GM23338 (cell line): ENCODE measurements around the gene TBRG4. TPM values are rescaled to one million over a fixed set of nuclear protein-coding genes. Genes with fewer than 3 reads are reported as not detected.

Experiments
- ATAC-seq: fragments of 200-7000 bp; cut with Tn5 transposase; 3 replicates; pipeline ENCODE4 v1.9.1; 2020
- DNase-seq: peaks from one replicate; pipeline ENCODE4 v3.0.0-alpha.2; 2015; ENCODE audit warnings: low spot score
- H2AFZ ChIP-seq: fragments of 200-600 bp; sonication (generic); 2 replicates; pipeline ENCODE4 v1.8.0; 2016; ENCODE audit warnings: antibody characterized with exemption, mild to moderate bottlenecking, moderate library complexity
- H3F3A ChIP-seq: fragments of 200-600 bp; sonication (generic); replicated peaks from 2 replicates; pipeline ENCODE4 v1.8.0; 2017; ENCODE audit warnings: antibody characterized with exemption, mixed run types, low read depth
- H3K27ac ChIP-seq: fragments of 200-600 bp; sonication (generic); 2 replicates; pipeline ENCODE4 v1.6.1; 2016; ENCODE audit warnings: low read depth
- H3K27me3 ChIP-seq: fragments of 200-600 bp; sonication (generic); 2 replicates; pipeline ENCODE4 v1.8.0; 2016; ENCODE audit warnings: mild to moderate bottlenecking, mixed run types, moderate library complexity; ENCODE audit not compliant: insufficient read depth
- H3K36me3 ChIP-seq: fragments of 200-600 bp; sonication (generic); 2 replicates; pipeline ENCODE4 v1.8.0; 2016; ENCODE audit warnings: mild to moderate bottlenecking; ENCODE audit not compliant: insufficient read depth
- H3K4me1 ChIP-seq: fragments of 200-600 bp; sonication (generic); 2 replicates; pipeline ENCODE4 v1.8.0; 2016; ENCODE audit warnings: mild to moderate bottlenecking, moderate library complexity; ENCODE audit not compliant: insufficient read depth
- H3K4me2 ChIP-seq: fragments of 200-600 bp; sonication (generic); 2 replicates; pipeline ENCODE4 v1.7.1; 2017; ENCODE audit warnings: mixed run types
- H3K4me3 ChIP-seq: fragments of 200-600 bp; sonication (generic); 2 replicates; pipeline ENCODE4 v1.6.1; 2016; ENCODE audit warnings: mixed run types
- H3K79me2 ChIP-seq: fragments of 200-600 bp; sonication (generic); replicated peaks from 2 replicates; pipeline ENCODE4 v1.8.0; 2017; ENCODE audit warnings: mild to moderate bottlenecking; ENCODE audit not compliant: insufficient read depth
- H3K9me2 ChIP-seq: fragments of 200-600 bp; sonication (generic); 2 replicates; pipeline ENCODE4 v1.8.0; 2017; ENCODE audit not compliant: insufficient read depth
- H4K20me1 ChIP-seq: fragments of 200-600 bp; sonication (generic); replicated peaks from 2 replicates; pipeline ENCODE4 v1.8.0; 2017; ENCODE audit warnings: mild to moderate bottlenecking; ENCODE audit not compliant: insufficient read depth
- H3K27ac Mint-ChIP-seq: 2 replicates; pipeline ENCODE4 v1.8.0; 2020; ENCODE audit warnings: inconsistent platforms, mild to moderate bottlenecking, moderate library complexity, mixed read lengths
- H3K27me3 Mint-ChIP-seq: 3 replicates; pipeline ENCODE4 v1.8.0; 2022; ENCODE audit warnings: low read depth, mild to moderate bottlenecking, moderate library complexity, mixed read lengths, inconsistent platforms; ENCODE audit not compliant: insufficient read depth, poor library complexity
- H3K36me3 Mint-ChIP-seq: 3 replicates; pipeline ENCODE4 v1.8.0; 2021; ENCODE audit warnings: low read depth, mild to moderate bottlenecking, inconsistent platforms, moderate library complexity, mixed read lengths
- H3K4me1 Mint-ChIP-seq: 3 replicates; pipeline ENCODE4 v1.8.0; 2020; ENCODE audit warnings: mild to moderate bottlenecking, inconsistent platforms, mixed read lengths
- H3K4me3 Mint-ChIP-seq: 3 replicates; pipeline ENCODE4 v1.8.0; 2021; ENCODE audit warnings: moderate library complexity, mild to moderate bottlenecking, inconsistent platforms, mixed read lengths
- H3K9me3 Mint-ChIP-seq: 3 replicates; pipeline ENCODE4 v1.8.0; 2020; ENCODE audit warnings: moderate library complexity, mild to moderate bottlenecking, inconsistent platforms, mixed read lengths
- CREB1 ChIP-seq: fragments of 250-450 bp; sonication (Bioruptor Pico); IDR thresholded peaks from 2 replicates; pipeline ENCODE4 v1.5.0; 2020; ENCODE audit warnings: low read depth, mild to moderate bottlenecking, moderate library complexity
- EZH2 ChIP-seq: fragments of 200-600 bp; sonication (generic); IDR thresholded peaks from one replicate; pipeline ENCODE4 v1.8.0; 2017; ENCODE audit warnings: antibody characterized with exemption, mild to moderate bottlenecking, low read depth; ENCODE audit not compliant: unreplicated experiment
- EZH2phosphoT487 ChIP-seq: fragments of 200-600 bp; sonication (generic); IDR thresholded peaks from one replicate; pipeline ENCODE4 v1.8.1; 2018; ENCODE audit warnings: antibody characterized with exemption; ENCODE audit not compliant: unreplicated experiment
- JUNB ChIP-seq: IDR thresholded peaks from one replicate; pipeline ENCODE4 v1.6.1; 2016; ENCODE audit warnings: antibody characterized with exemption; ENCODE audit not compliant: unreplicated experiment
- NANOG ChIP-seq: IDR thresholded peaks from 2 replicates; pipeline ENCODE4 v1.6.1; 2016; ENCODE audit warnings: antibody characterized with exemption, borderline replicate concordance
- POLR2AphosphoS5 ChIP-seq: IDR thresholded peaks from 2 replicates; pipeline ENCODE4 v1.6.1; 2016; ENCODE audit warnings: antibody characterized with exemption, low read depth
- STAT1 ChIP-seq: IDR thresholded peaks from one replicate; pipeline ENCODE4 v1.6.1; 2016; ENCODE audit warnings: antibody characterized with exemption; ENCODE audit not compliant: unreplicated experiment
- ZNF114 ChIP-seq: fragments of 250-450 bp; sonication (Bioruptor Pico); IDR thresholded peaks from 2 replicates; pipeline ENCODE4 v1.5.0; 2020; ENCODE audit warnings: mild to moderate bottlenecking, moderate library complexity
- polyA plus RNA-seq: library from polyadenylated mRNA; unstranded; fragments of >200 nt; fragmentation: Nextera tagmentation; extraction: Ambion mirVana; gene quantifications from 2 replicates; pipeline ENCODE4 v1.2.1, GENCODE V29; 2016
- total RNA-seq: library from RNA; depleted of rRNA; stranded (reverse); fragments of >200 nt; shearing (Covaris generic); gene quantifications from 2 replicates; pipeline ENCODE4 v1.2.3, GENCODE V29; 2014
- TF ChIP-seq, protein P1 (sequence below), 2 experiments: fragments of 200-600 bp in 1 of 2; sonication (generic) in 1 of 2; conservative IDR thresholded peaks; 2 replicates each; pipeline versions ENCODE4 v1.5.1 to v1.6.1; 2016 to 2017; ENCODE audit warnings: antibody characterized with exemption in 2 of 2, low read depth in 2 of 2, mild to moderate bottlenecking in 2 of 2, moderate library complexity in 1 of 2
- TF ChIP-seq, protein P2 (sequence below): IDR thresholded peaks from 2 replicates; pipeline ENCODE4 v1.6.1; 2016; ENCODE audit warnings: antibody characterized with exemption
- TF ChIP-seq, protein P3 (sequence below): IDR thresholded peaks from one replicate; pipeline ENCODE4 v1.6.1; 2018; ENCODE audit warnings: antibody characterized with exemption; ENCODE audit not compliant: unreplicated experiment

Gene TBRG4
- total and polyA plus RNA-seq, 2 experiments from 2014 or later, result 72.5 to 162 TPM

DNA sequence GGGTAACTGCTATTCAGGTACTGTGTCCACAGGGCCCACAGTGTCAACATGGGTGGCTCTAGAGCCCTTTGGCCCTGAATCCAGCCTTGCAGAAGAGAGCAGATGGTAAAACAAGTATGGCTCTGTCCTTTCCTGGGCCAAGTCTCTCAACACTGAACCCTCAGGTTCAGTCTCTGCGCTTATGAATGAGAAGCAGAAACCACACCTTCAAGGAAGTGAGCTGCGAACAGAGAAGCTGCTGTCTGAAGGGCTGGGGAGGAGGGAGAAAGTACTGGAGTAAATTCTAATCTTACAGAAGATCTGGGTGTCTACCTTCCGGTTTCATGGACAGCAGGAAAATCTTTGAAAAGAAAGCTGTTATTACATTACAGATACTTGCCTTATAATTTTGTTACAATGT is 4.1 kb downstream of the TBRG4 start (continued):
- TF ChIP-seq, protein P1, sequence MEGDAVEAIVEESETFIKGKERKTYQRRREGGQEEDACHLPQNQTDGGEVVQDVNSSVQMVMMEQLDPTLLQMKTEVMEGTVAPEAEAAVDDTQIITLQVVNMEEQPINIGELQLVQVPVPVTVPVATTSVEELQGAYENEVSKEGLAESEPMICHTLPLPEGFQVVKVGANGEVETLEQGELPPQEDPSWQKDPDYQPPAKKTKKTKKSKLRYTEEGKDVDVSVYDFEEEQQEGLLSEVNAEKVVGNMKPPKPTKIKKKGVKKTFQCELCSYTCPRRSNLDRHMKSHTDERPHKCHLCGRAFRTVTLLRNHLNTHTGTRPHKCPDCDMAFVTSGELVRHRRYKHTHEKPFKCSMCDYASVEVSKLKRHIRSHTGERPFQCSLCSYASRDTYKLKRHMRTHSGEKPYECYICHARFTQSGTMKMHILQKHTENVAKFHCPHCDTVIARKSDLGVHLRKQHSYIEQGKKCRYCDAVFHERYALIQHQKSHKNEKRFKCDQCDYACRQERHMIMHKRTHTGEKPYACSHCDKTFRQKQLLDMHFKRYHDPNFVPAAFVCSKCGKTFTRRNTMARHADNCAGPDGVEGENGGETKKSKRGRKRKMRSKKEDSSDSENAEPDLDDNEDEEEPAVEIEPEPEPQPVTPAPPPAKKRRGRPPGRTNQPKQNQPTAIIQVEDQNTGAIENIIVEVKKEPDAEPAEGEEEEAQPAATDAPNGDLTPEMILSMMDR (conservative IDR thresholded peaks at IDR 0.05; ENCODE audit: low read depth in 2 of 2), result no peak
- TF ChIP-seq STAT1 (no peak), POLR2AphosphoS5 (no peak)

DNA sequence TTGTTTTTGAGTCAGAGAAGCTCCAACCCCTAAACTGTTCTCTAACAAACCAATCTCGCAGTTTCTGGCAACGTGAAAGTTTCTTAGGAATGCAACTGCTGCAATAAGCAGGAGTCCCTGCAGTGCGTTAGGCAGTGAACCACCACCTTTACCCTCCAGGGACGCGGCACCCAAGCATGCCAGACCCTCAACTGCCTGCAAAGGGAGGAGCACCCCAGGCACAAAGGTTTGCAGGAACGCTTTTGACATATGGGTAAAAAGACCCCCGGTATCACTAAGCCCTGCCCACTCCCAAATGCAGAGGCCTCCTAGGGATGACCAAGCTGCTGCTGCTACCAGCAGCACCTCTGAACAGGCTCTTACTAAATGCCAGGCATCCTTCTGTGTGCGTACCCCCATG is 4.7 kb downstream of the TBRG4 start:
- Histone ChIP-seq H4K20me1 (peaks cover 51% of the 10 kb centered on the region), H3K27me3 (no peaks in the 10 kb centered on the region)
- TF ChIP-seq ZNF114 (CRISPR knock-in tag), result no peak
- no peak for TF ChIP-seq CREB1 (CRISPR knock-in tag)
- TF ChIP-seq NANOG, result no peak
- no peak for TF ChIP-seq EZH2phosphoT487
- no peak for TF ChIP-seq EZH2
- TF ChIP-seq, protein P2, sequence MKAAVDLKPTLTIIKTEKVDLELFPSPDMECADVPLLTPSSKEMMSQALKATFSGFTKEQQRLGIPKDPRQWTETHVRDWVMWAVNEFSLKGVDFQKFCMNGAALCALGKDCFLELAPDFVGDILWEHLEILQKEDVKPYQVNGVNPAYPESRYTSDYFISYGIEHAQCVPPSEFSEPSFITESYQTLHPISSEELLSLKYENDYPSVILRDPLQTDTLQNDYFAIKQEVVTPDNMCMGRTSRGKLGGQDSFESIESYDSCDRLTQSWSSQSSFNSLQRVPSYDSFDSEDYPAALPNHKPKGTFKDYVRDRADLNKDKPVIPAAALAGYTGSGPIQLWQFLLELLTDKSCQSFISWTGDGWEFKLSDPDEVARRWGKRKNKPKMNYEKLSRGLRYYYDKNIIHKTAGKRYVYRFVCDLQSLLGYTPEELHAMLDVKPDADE, result no peak
- TF ChIP-seq, protein P1 (conservative IDR thresholded peaks at IDR 0.05; ENCODE audit: low read depth in 2 of 2), result no peak
- TF ChIP-seq, protein P3, sequence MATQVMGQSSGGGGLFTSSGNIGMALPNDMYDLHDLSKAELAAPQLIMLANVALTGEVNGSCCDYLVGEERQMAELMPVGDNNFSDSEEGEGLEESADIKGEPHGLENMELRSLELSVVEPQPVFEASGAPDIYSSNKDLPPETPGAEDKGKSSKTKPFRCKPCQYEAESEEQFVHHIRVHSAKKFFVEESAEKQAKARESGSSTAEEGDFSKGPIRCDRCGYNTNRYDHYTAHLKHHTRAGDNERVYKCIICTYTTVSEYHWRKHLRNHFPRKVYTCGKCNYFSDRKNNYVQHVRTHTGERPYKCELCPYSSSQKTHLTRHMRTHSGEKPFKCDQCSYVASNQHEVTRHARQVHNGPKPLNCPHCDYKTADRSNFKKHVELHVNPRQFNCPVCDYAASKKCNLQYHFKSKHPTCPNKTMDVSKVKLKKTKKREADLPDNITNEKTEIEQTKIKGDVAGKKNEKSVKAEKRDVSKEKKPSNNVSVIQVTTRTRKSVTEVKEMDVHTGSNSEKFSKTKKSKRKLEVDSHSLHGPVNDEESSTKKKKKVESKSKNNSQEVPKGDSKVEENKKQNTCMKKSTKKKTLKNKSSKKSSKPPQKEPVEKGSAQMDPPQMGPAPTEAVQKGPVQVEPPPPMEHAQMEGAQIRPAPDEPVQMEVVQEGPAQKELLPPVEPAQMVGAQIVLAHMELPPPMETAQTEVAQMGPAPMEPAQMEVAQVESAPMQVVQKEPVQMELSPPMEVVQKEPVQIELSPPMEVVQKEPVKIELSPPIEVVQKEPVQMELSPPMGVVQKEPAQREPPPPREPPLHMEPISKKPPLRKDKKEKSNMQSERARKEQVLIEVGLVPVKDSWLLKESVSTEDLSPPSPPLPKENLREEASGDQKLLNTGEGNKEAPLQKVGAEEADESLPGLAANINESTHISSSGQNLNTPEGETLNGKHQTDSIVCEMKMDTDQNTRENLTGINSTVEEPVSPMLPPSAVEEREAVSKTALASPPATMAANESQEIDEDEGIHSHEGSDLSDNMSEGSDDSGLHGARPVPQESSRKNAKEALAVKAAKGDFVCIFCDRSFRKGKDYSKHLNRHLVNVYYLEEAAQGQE, result no peak
- no peak for TF ChIP-seq JUNB

More for the DNA sequence above, 4.7 kb downstream of the TBRG4 start:
- H3K4me1 Mint-ChIP-seq, result peaks cover 5% of the 10 kb centered on the region; the same call in 2 of the 3 replicates
- Histone ChIP-seq H3K27ac (no peak overlapping the region), H3F3A (no peaks in the 10 kb centered on the region), H3K4me1 (0 out of 2 replicates have a peak, but pooled peaks cover 10% of the 10 kb centered on the region), H3K4me3 (no peak overlapping the region), H3K36me3 (peaks cover 62% of the 10 kb centered on the region), H2AFZ (no peak overlapping the region), H3K79me2 (peaks cover 54% of the 10 kb centered on the region), H3K9me2 (no peaks in the 10 kb centered on the region), H3K4me2 (no peak overlapping the region)
- ATAC-seq (no peak), DNase-seq (no peak)
- H3K27me3 Mint-ChIP-seq, result peaks cover 16% of the 10 kb centered on the region
- peaks cover 78% of the 10 kb centered on the region for H3K36me3 Mint-ChIP-seq
- no peak overlapping the region for H3K27ac Mint-ChIP-seq
- H3K9me3 Mint-ChIP-seq, result no peaks in the 10 kb centered on the region; the same call in 2 of the 3 replicates
- no peak overlapping the region for H3K4me3 Mint-ChIP-seq
